ENCODE data around the gene LTBP3. TPM values are rescaled to one million over a fixed set of nuclear protein-coding genes. Genes with fewer than 3 reads are reported as not detected.
A peak's percentile ranks its signal among the peaks of the same experiment; 100 is the strongest.

Gene LTBP3
- total RNA-seq, 1 donor, result 41.6 TPM

- Histone ChIP-seq H3K9me3 (ENCODE audit: low read depth, low read length) (no peaks in the 10 kb centered on the region), H3K27ac (ENCODE audit: low read depth, low read length) (no peak overlapping the region), H3K4me3 (ENCODE audit: insufficient read depth, low read length) (no peak overlapping the region), H3K79me2 (ENCODE audit: insufficient read depth, low read length) (peaks cover 9% of the 10 kb centered on the region), H4K20me1 (ENCODE audit: insufficient read depth, low read length) (no peaks in the 10 kb centered on the region), H2AFZ (ENCODE audit: low read length) (no peak overlapping the region), H3K4me2 (ENCODE audit: insufficient read depth, low read length) (no peak overlapping the region), H3K4me1 (ENCODE audit: insufficient read depth, low read length) (peaks cover 49% of the 10 kb centered on the region), H3K27me3 (ENCODE audit: insufficient read depth, low read length) (no peaks in the 10 kb centered on the region), H3K36me3 (ENCODE audit: insufficient read depth, low read length) (no peaks in the 10 kb centered on the region)
- DNase-seq (ENCODE audit: insufficient read length, low spot score, missing footprints), result no peak
- TF ChIP-seq CTCF (IDR thresholded peaks at IDR 0.05; ENCODE audit: extremely low read depth, low read depth, low read length), result no peak
Measured at GRCh38 chr11:65562788-65563187, 4.6 kb upstream of the LTBP3 start.

- H3K9me3 ChIP-seq (ENCODE audit: low read depth, low read length), result no peaks in the 10 kb centered on the region
- H3K4me3 ChIP-seq (ENCODE audit: insufficient read depth, low read length), result no peak overlapping the region
- H3K36me3 ChIP-seq (ENCODE audit: insufficient read depth, low read length), result no peaks in the 10 kb centered on the region
- no peaks in the 10 kb centered on the region for H4K20me1 ChIP-seq (ENCODE audit: insufficient read depth, low read length)
- TF ChIP-seq CTCF (IDR thresholded peaks at IDR 0.05; ENCODE audit: extremely low read depth, low read depth, low read length), result no peak
- no peak for DNase-seq (ENCODE audit: insufficient read length, low spot score, missing footprints)
- no peak overlapping the region for H3K27ac ChIP-seq (ENCODE audit: low read depth, low read length)
- H3K27me3 ChIP-seq (ENCODE audit: insufficient read depth, low read length), result no peaks in the 10 kb centered on the region
- no peak overlapping the region for H2AFZ ChIP-seq (ENCODE audit: low read length)
- peaks cover 12% of the 10 kb centered on the region for H3K79me2 ChIP-seq (ENCODE audit: insufficient read depth, low read length)
- H3K4me2 ChIP-seq (ENCODE audit: insufficient read depth, low read length), result no peak overlapping the region
- H3K4me1 ChIP-seq (ENCODE audit: insufficient read depth, low read length), result peaks cover 49% of the 10 kb centered on the region
Measured at GRCh38 chr11:65562020-65562419, 3.9 kb upstream of the LTBP3 start.

GRCh38 chr11:65560555-65561418 is 2.6 kb upstream of the LTBP3 start:
- Histone ChIP-seq H4K20me1 (ENCODE audit: insufficient read depth, low read length) (peaks cover 3% of the 10 kb centered on the region), H3K4me2 (ENCODE audit: insufficient read depth, low read length) (peak overlapping the region; percentile 47), H3K9me3 (ENCODE audit: low read depth, low read length) (no peaks in the 10 kb centered on the region), H3K79me2 (ENCODE audit: insufficient read depth, low read length) (peaks cover 17% of the 10 kb centered on the region), H3K4me1 (ENCODE audit: insufficient read depth, low read length) (peaks cover 53% of the 10 kb centered on the region), H3K27me3 (ENCODE audit: insufficient read depth, low read length) (no peaks in the 10 kb centered on the region), H3K4me3 (ENCODE audit: insufficient read depth, low read length) (no peak overlapping the region), H3K36me3 (ENCODE audit: insufficient read depth, low read length) (no peaks in the 10 kb centered on the region), H2AFZ (ENCODE audit: low read length) (peak overlapping the region; percentile 77), H3K27ac (ENCODE audit: low read depth, low read length) (peak overlapping the region; percentile 86)
- TF ChIP-seq CTCF (IDR thresholded peaks at IDR 0.05; ENCODE audit: extremely low read depth, low read depth, low read length), result no peak
- DNase-seq (ENCODE audit: insufficient read length, low spot score, missing footprints), result peak; percentile 94

- Histone ChIP-seq H3K36me3 (ENCODE audit: insufficient read depth, low read length) (no peaks in the 10 kb centered on the region), H3K4me3 (ENCODE audit: insufficient read depth, low read length) (no peak overlapping the region), H2AFZ (ENCODE audit: low read length) (no peak overlapping the region), H3K9me3 (ENCODE audit: low read depth, low read length) (no peaks in the 10 kb centered on the region), H4K20me1 (ENCODE audit: insufficient read depth, low read length) (peaks cover 10% of the 10 kb centered on the region), H3K4me1 (ENCODE audit: insufficient read depth, low read length) (peaks cover 54% of the 10 kb centered on the region), H3K79me2 (ENCODE audit: insufficient read depth, low read length) (peaks cover 24% of the 10 kb centered on the region), H3K27me3 (ENCODE audit: insufficient read depth, low read length) (no peaks in the 10 kb centered on the region), H3K4me2 (ENCODE audit: insufficient read depth, low read length) (peak overlapping the region; percentile 47), H3K27ac (ENCODE audit: low read depth, low read length) (peak overlapping the region; percentile 86)
- DNase-seq (ENCODE audit: insufficient read length, low spot score, missing footprints), result peak; percentile 96
- no peak for TF ChIP-seq CTCF (IDR thresholded peaks at IDR 0.05; ENCODE audit: extremely low read depth, low read depth, low read length)
Measured at GRCh38 chr11:65559951-65560537, 1.9 kb upstream of the LTBP3 start.
